Stimulated activated CD4-positive, alpha-beta T cell treated with anti-CD3 and anti-CD28 coated beads, TNF-alpha, amount 100 ng/mL, for 1 hour (primary cell): ENCODE data around the gene DOCK6.

Experiments used
- DNase-seq, 3 donors: peaks; one replicate each; pipeline ENCODE4 v3.0.0-alpha.2; 2020; ENCODE audit warnings: low read depth in 3 of 3, low spot score in 1 of 3

DOCK6 gene, protein sequence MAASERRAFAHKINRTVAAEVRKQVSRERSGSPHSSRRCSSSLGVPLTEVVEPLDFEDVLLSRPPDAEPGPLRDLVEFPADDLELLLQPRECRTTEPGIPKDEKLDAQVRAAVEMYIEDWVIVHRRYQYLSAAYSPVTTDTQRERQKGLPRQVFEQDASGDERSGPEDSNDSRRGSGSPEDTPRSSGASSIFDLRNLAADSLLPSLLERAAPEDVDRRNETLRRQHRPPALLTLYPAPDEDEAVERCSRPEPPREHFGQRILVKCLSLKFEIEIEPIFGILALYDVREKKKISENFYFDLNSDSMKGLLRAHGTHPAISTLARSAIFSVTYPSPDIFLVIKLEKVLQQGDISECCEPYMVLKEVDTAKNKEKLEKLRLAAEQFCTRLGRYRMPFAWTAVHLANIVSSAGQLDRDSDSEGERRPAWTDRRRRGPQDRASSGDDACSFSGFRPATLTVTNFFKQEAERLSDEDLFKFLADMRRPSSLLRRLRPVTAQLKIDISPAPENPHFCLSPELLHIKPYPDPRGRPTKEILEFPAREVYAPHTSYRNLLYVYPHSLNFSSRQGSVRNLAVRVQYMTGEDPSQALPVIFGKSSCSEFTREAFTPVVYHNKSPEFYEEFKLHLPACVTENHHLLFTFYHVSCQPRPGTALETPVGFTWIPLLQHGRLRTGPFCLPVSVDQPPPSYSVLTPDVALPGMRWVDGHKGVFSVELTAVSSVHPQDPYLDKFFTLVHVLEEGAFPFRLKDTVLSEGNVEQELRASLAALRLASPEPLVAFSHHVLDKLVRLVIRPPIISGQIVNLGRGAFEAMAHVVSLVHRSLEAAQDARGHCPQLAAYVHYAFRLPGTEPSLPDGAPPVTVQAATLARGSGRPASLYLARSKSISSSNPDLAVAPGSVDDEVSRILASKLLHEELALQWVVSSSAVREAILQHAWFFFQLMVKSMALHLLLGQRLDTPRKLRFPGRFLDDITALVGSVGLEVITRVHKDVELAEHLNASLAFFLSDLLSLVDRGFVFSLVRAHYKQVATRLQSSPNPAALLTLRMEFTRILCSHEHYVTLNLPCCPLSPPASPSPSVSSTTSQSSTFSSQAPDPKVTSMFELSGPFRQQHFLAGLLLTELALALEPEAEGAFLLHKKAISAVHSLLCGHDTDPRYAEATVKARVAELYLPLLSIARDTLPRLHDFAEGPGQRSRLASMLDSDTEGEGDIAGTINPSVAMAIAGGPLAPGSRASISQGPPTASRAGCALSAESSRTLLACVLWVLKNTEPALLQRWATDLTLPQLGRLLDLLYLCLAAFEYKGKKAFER (N-terminal part only)

DNA sequence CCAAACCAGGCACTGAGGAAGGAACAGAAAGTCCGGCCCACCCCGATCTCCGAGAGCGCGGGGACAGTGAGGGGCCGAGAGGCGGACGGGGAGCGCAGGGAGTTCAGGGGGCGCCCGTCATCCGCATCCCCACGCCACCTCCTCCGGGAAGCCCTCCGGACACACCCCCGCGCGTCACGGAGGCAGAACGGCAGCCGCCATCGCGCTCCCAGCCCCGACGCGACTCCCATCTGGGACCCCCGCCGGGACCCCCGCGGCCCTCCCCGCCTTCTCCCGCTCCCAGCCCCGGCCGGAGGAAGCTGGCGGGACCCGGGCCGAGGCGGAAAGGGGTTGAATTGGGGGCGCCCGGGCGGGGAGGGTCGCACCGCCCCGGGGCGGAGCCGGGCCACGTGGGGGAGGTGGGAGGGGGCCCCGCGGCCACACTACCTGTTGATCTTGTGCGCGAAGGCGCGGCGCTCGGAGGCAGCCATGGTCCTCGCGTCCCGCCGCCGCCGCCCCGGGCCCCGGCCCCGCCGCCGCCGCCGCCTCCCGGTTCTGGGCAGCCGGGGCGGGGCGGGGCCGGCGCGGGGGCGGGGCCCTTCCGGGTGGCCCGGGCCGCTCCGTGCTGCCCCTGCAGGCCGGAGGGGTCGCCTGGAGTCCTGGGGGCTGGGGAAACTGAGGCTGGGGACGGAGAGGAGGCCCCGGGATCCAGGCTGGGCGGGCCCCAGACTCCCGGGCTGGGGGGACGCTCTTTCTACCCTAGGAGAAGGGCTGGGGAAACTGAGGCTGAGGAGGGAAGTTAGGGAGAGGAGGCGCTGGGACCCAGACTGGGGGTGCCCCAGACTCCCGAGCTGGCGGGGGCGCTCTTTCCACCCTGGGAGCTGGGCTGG lies at the start of gene DOCK6:
Gene DOCK6 (minus strand): TSS at position 554 of the 869 bp plus-strand sequence. CDS start 84 bp downstream, at position 470.
- DNase-seq, result no peak

DNA sequence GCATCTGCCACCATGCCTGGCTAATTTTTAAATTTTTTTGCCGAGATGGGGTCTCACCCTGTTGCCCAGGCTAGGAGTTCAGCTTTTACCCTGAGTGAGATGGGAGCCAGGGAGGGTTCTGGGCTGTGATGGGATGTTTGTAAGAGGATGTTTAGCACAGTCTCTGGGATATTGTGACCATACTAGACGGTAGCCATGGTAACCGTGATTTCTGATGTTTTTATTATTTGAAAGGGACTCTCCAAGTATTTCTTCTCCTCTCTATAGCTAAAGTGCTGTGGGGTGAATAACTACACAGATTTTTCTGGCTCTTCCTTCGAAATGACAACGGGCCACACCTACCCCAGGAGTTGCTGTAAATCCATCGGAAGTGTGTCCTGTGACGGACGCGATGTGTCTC lies 44.0 kb upstream of the DOCK6 start:
- DNase-seq, result no peak

DNA sequence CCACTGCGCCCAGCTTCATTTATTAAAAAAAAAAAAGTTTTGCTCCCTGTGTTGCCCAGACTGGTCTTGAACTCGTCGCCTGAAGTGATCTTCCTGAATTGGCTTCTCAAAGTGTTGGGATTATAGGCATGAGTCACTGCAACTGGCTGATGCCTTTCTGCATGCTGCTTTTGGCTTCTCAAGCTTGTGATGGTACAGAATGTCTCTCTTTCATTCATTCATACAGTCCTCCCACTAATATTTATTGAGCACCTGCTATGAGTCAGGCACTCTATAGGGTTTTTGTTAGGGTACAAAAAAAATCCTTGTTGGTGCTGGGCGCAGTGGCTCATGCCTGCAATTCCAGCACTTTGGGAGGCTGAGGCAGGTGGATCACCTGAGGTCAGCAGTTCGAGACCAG lies 42.6 kb upstream of the DOCK6 start:
- DNase-seq, result no peak

DNA sequence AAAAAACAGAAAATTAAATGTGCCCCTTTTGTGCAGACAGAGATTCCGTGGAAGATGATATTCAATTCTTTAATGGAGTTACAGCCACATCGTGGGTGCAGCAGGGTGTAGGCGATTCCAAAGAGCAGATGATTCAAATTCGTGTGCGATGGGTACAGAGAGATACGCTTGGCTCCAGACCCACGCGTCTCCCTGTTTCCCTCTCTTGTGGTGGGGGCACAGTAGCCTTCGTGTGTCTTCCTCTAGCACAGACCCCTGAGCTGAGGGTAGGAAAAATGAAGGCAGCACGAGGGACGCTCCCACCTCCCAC lies 38.4 kb upstream of the DOCK6 start:
- DNase-seq, result no peak

DNA sequence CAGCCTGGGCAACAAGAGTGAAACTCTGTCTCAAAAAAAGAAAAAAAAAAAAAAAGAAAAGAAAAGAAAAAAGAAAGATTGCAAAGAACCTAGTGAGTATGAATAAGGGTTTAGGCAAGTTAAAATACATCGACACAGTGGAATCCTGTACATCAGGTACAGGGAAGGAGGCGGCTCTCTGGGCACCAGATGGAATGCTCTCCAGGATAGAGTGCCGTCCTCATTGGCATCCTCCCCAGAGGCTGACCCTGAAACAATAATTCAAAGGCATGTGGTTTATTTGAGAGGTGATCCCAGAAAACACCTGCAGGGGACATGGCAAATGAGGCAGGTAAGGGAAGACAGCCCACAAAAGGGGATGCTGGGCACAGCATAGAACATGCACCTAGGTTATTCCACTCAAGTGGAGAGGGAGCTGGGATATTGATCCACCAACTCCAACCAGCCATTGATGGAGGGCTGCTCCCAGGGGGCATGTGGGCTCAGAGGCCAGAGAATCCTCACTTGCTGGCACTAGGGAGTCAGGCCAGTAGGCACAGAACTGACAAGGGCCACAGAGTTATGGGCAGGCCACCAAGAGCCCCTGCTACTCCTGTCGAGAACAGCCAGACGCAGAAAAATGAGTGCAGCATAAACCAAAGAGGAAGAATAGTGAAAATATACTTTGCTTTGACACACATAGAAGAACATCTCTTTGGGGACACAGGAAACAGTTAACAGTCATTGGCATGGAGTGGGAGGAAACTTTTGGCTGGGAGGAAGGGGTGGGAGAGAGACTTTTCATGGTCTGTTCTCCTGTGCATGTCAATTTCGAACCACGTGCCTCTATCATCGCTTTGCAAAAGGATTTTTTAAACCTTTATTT lies 37.9 kb upstream of the DOCK6 start:
- DNase-seq, result no peak

DNA sequence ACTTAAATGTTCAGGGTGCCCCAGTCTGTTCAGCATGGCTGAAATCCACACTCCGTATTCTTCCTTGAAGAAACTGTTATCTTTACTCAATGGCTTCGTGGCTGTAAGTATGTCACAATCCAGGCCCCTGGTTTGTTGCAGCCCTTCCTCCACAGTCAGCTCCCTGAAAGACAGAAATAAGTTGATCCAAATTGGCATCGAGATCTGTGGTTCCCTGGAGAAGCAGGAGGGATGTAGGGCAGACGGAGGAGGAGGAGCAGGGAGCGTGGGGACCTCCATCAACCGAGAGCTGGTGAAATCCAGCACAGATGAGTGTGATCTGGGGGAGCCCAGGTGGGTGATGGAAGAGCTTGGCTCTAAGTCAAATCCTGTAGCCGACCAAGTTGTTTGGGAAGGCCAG lies 33.9 kb upstream of the DOCK6 start:
- DNase-seq, result no peak

DNA sequence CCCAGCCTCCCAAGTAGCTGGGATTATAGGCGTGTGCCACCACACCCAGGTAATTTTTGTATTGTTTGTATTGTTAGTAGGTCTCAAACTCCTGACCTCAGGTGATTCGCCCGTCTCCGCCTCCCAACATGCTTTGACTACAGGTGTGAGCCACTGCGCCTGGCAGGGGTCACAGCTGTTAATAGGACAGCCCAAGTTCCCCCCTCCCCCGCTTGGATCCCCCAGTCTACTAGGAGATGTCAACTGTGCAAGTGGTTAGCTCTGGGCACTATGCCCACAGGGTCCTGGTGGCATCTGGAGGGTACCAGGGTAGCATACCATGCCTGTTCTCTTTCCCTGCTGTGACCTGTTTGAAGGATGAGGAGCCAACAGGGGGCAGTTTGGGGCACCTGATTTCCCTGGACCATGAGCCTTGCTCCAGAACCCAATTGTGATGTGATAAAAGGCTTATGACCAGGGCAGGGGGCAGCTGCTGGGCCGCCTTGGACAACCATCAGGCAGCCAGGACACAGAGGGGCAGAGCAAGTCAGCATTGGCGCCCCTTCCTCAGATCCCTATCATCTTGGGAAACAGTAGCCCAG lies 33.4 kb upstream of the DOCK6 start, which contains the start of gene TSPAN16:
Gene TSPAN16 (plus strand): TSS at position 496 of the 581 bp plus-strand sequence. CDS start 138 bp downstream, outside the sequence.
- DNase-seq, result no peak

DNA sequence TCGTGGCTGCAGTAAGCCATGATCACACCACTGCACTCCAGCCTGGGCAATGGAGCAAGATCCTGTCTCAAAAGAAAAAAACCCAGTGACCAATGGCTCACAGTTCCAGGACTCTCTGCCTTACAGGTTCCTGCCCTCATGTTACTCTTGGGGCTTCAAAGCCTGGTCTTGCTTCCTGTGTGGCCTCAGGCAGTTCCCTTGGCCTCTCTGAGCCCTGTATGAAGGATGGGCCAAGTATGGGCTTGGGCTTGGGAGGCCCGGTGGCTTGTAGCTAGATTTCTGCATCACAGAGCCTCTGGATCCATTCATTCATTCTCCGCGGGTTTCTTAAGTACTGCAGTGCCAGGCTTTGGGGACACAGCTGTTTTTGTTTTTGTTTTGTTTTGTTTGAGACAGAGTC lies 32.9 kb upstream of the DOCK6 start:
- DNase-seq, result no peak

DNA sequence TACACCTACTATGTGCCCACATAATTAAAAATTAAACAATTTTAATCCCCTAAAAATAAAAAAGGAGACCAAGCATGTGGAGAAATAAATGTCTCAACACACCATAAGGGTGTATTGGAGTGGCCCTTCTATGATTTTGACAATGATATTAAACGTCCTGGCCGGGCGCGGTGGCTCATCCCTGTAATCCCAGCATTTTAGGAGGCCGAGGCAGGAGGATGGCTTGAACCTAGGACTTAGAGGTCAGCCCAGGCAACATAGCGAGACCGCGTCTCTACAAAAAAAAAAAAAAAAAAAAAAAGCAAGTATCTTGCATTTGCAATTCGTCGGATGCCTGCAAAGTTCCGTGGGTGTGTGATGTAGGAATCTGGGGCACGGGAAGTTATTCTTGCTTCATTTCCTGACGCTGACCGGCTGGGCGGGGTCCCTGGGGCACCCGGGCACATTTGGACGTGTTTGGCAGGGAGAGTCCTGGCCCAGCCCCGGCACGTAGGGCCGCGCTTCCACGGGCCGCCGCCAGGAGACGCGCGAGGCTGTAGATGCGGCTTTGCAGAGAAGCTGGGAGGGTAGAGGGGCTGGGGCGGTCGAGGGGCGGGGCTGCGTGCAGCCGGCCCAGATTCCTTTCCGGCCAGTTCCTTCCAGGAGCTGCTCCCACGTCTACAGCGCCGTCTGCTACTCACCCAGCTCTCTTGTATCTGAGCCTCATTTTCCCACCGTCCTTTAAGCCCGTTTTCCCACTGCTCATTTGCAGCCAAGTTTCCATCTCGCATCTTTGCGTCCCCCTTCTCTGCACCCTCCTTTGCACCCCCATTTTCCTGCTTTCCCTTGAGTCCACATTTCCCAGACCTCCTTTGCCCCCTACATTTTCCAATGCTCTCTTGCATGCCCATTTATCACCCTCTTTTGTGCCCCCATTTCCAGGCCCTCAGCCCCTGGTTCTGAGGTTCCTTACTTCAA lies 31.4 kb upstream of the DOCK6 start:
- peak; percentile 28 to 77 (median 59) for DNase-seq

DNA sequence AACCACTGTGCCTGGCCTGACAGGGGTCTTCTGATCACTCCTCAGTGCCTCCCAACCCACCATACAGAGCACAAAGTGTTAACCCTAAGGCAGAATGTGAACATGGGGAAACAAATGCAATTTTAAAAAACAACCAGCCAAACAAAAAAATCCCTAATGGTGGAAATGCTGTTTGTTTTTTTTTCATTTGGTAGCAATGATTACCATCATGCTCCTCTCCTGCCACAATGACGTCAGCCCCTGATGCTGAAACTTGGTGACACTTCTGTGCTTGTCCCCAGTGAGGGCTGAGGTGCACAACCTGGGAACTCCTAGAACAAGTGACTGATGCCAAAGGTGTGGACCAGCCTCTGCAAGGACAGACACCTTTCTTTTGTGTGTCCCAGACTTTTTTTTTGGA lies 29.7 kb upstream of the DOCK6 start:
- no peak for DNase-seq

DNA sequence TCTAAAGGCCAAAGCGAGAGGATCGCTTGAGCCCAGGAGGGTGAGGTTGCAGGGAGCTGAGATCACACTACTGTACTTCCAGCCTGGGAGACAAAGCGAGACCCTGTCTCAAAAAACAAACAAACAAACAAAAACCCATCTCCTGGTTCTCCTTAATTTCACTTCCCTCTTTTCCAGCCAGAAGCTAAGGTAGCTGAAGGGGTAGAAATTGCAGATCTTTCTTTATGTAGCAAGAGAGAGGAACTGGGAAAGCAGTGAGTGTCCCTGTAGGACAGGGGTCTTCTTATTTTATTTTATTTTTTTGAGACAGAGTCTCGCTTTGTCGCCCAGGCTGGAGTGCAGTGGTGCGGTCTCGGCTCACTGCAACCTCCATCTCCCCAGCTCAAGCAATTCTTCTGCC lies 29.1 kb upstream of the DOCK6 start:
- DNase-seq, result no peak

DNA sequence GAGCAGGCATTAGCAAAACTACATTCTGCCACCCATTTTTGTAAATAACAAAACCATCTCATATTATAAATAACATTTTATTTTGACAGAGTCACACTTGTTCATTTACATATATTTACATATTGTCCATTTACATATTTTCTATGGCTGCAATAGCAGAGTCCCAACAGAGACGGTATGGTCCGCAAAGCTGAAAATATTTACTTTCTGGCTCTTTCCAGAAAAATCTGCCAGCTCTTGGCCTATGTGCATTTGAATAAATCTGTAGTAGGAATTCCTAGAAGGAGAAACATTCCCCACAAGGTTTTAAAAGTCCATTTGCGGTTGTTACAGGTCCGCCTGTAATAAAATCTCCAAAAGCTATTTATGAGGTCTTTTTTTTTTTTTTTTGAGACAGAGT lies 27.9 kb upstream of the DOCK6 start:
- DNase-seq, result no peak

DNA sequence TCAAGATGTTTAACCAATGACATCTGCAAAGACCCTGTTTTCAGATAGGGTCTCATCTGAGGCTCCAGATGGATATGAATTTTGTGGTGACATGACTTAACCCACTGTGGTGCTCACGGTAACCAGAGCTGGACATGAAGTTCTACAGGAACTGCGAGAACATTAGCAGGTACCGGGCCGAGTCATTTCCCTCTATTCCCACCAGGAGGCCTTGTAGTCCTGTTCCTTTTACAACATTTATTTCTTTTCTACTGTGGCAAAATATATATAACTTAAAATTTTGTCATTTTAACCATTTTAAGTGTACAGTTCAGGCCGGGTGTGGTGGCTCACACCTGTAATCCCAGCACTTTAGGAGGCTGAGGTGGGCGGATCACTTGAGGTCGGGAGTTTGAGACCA lies 26.0 kb upstream of the DOCK6 start:
- no peak for DNase-seq

DNA sequence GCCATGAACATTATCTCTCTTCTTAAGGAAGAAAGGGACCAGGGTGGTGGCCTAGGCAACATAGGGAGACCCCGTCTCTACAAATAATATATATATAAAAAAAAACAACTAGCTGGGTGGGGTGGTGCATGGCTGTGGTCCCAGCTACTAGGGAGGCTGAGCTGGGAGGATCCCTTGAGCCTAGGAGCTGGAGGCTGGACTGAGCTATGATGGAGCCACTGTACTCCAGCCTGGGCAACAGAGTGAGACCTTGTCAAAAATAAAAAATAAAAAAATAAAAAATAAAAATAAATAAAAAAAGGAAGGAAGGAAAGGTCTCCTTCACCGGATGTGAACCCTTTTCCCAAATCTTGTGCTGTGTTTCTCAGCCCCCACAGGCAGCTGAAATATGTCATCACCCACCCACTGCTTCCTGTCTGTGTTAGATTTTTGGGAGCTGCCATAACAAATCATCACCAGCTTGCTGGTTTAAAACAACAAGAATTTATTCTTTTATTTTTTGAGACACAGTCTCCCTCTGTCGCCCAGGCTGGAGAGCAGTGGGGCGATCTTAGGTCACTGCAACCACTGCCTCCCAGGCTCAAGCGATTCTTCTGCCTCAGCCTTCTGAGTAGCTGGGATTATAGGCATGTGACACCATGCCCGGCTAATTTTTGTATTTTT lies 24.1 kb upstream of the DOCK6 start:
- no peak for DNase-seq

DNA sequence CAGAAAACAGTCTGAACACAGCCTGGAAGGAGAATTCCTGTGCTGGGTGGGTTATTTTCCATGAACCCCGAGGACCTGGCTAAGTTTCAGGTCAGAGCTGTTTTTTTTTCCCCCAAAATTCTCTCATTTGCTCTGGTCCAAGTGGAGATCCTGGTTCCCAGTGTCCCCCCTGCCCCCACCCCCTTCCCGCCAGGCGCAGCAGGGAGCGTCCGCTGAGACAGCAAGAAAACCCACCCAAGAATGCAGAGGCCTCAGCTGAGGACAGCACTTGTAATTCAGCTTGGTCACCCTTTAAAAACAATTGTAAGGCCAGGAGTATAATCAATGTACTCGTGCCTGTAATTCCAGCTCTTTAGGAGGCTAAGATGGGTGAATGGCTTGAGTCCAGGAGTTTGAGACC lies 22.2 kb upstream of the DOCK6 start:
- DNase-seq, result no peak

DNA sequence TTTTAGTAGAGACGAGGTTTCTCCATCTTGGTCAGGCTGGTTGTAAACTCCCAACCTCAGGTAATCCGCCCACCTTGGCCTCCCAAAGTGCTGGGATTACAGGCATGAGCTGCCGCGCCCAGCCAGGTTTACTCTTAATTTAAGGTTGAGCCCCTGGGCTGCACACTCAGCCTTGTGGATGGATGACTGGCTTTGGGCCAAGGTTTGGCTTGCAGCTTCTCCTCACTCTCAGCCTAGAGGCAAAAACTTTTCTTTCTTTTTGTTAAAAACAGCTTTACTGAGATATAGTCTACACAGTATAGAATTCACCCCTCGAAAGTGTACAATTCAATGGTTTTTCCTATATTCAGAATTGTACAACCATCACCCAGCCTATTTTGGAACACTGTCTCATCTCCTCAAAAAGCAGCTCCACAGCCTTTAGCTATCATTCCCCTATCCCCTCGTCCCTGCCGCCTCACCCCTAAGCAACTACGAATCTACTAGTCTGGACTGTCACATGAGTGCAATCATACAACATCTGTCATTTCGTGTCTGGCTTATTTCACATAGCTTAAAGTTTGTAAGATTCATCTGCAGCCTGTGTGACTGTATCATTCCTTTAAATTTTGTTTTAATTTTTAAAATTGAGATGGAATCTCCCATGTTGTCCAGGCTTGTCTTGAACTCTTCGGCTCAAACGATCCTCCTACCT lies 19.2 kb upstream of the DOCK6 start:
- no peak for DNase-seq
